ENCODE results near the gene SAFB. TPM values are rescaled to one million over a fixed set of nuclear protein-coding genes. Genes with fewer than 3 reads are reported as not detected.

Gene SAFB
- total and polyA plus RNA-seq, 2 of the 13 experiments (the other 11 are each of a cell fraction or from before 2014, with no cell fraction given), result 21.0 to 28.4 TPM

GRCh38 chr19:5687360-5688198 lies 64.7 kb downstream of the SAFB start (continued):
- TF ChIP-seq SOX6 (IDR thresholded peaks at IDR 0.05) (no peak), SOX6 (CRISPR knock-in tag; IDR thresholded peaks at IDR 0.05) (no peak), HNF4A (CRISPR knock-in tag; IDR thresholded peaks at IDR 0.05) (no peak), ZNF329 (CRISPR knock-in tag; IDR thresholded peaks at IDR 0.05; ENCODE audit: low read depth) (0 out of 2 replicates have a peak, but pooled peaks have one; percentile 16), NAIF1 (CRISPR knock-in tag; IDR thresholded peaks at IDR 0.05; ENCODE audit: borderline replicate concordance) (no peak), ATAD3A (CRISPR knock-in tag; IDR thresholded peaks at IDR 0.05) (no peak), ZNF501 (CRISPR knock-in tag; IDR thresholded peaks at IDR 0.05) (no peak), YEATS4 (CRISPR knock-in tag; IDR thresholded peaks at IDR 0.05; ENCODE audit: borderline replicate concordance) (peak; percentile 6; the same call in 1 of the 2 replicates), KLF16 (CRISPR knock-in tag; IDR thresholded peaks at IDR 0.05) (no peak), ZNF503 (CRISPR knock-in tag; IDR thresholded peaks at IDR 0.05) (no peak), TIGD3 (CRISPR knock-in tag; IDR thresholded peaks at IDR 0.05; ENCODE audit: borderline replicate concordance) (no peak), LBX2 (CRISPR knock-in tag; IDR thresholded peaks at IDR 0.05; ENCODE audit: borderline replicate concordance) (no peak), ZNF841 (CRISPR knock-in tag; IDR thresholded peaks at IDR 0.05; ENCODE audit: borderline replicate concordance) (no peak), ZNF619 (CRISPR knock-in tag; IDR thresholded peaks at IDR 0.05) (peak; percentile 46; the same call in 1 of the 2 replicates), ZSCAN31 (CRISPR knock-in tag; IDR thresholded peaks at IDR 0.05; ENCODE audit: low read depth) (no peak), REST (IDR thresholded peaks at IDR 0.05; ENCODE audit: borderline replicate concordance in 1 of 2, low read depth in 1 of 2, low read length in 2 of 2) (no peak), E2F5 (CRISPR knock-in tag; conservative IDR thresholded peaks at IDR 0.05) (no peak), ZNF253 (CRISPR knock-in tag; IDR thresholded peaks at IDR 0.05; ENCODE audit: borderline replicate concordance) (no peak)
